Endothelial cell of umbilical vein (primary cell): ENCODE data around the gene RABL6. TPM values are rescaled to one million over a fixed set of nuclear protein-coding genes. Genes with fewer than 3 reads are reported as not detected.

ENCODE experiments used
- BruUV-seq: library from RNA; stranded (reverse); fragments of 400-500 nt; replicated peaks from 2 replicates; lab custom pipeline; 2021; lab: Mats Ljungman, UMichigan
- CTCF ChIA-PET: fragments of 300-600, 350-600 bp; sonication (Branson Sonifier 250); formaldehyde crosslinking; loops from one replicate; lab custom pipeline; 2021; ENCODE audit warnings: antibody characterized with exemption, inconsistent platforms; lab: Charles Lee
- POLR2A ChIA-PET: fragments of 300-600, 350-600 bp; sonication (Branson Sonifier 250); formaldehyde crosslinking; loops from one replicate; lab custom pipeline; 2021; ENCODE audit warnings: antibody characterized with exemption, inconsistent platforms; lab: Charles Lee
- DNase-seq: peaks from one replicate; pipeline ENCODE4 v3.0.0-alpha.2; 2011; ENCODE audit warnings: low read depth, low spot score
- FAIRE-seq: peaks from 2 replicates; lab custom pipeline; 2011; peaks lifted over from hg19 to GRCh38; lab: Jason Lieb, UNC
- H2AFZ ChIP-seq: 2 replicates; pipeline ENCODE4 v1.6.0; 2012; ENCODE audit warnings: low read depth, low read length, control low read depth, inconsistent platforms
- H3K27ac ChIP-seq: 2 replicates; pipeline ENCODE4 v1.5.1; 2011; ENCODE audit warnings: low read depth, mild to moderate bottlenecking, control low read depth, low read length, moderate library complexity; ENCODE audit not compliant: insufficient read depth
- H3K27me3 ChIP-seq, 2 experiments: 2 replicates each; pipeline versions ENCODE4 v1.6.0 to v1.6.1; 2011; ENCODE audit warnings: low read length in 2 of 2, mixed read lengths in 1 of 2; ENCODE audit not compliant: control insufficient read depth in 2 of 2, insufficient read depth in 2 of 2
- H3K36me3 ChIP-seq, 2 experiments: 2 replicates in 1 of 2; 3 replicates in 1 of 2; pipeline ENCODE4 v1.5.1; 2011; ENCODE audit warnings: low read length in 2 of 2, mild to moderate bottlenecking in 1 of 2, moderate library complexity in 1 of 2; ENCODE audit not compliant: control insufficient read depth in 2 of 2, insufficient read depth in 2 of 2; ENCODE audit errors: extremely low read depth in 1 of 2
- H3K4me1 ChIP-seq: 3 replicates; pipeline ENCODE4 v1.5.1; 2011; ENCODE audit warnings: mild to moderate bottlenecking, low read length; ENCODE audit not compliant: control insufficient read depth, insufficient read depth; ENCODE audit errors: extremely low read depth
- H3K4me2 ChIP-seq: 2 replicates; pipeline ENCODE4 v1.6.1; 2011; ENCODE audit warnings: low read length, control low read depth, mixed read lengths; ENCODE audit not compliant: insufficient read depth
- H3K4me3 ChIP-seq, 3 experiments: fragments of 200-600 bp in 1 of 3; sonication (generic), shearing (Covaris generic) in 1 of 3; replicated peaks in 1 of 3; 2 replicates each; pipeline ENCODE4 v1.5.1; 2011 to 2016; ENCODE audit warnings: control low read depth in 3 of 3, low read length in 3 of 3, mild to moderate bottlenecking in 2 of 3, inconsistent platforms in 1 of 3, low read depth in 1 of 3, moderate library complexity in 1 of 3; ENCODE audit not compliant: insufficient read depth in 1 of 3
- H3K79me2 ChIP-seq: 2 replicates; pipeline ENCODE4 v1.6.0; 2012; ENCODE audit warnings: low read length, inconsistent platforms; ENCODE audit not compliant: control insufficient read depth, insufficient read depth
- H3K9ac ChIP-seq: replicated peaks from 2 replicates; pipeline ENCODE3; 2011; ENCODE audit warnings: low read length, control low read depth; ENCODE audit not compliant: insufficient read depth; ENCODE audit errors: extremely low read depth
- H3K9me1 ChIP-seq: replicated peaks from 3 replicates; pipeline ENCODE4 v1.6.0; 2011; ENCODE audit warnings: mild to moderate bottlenecking, low read length; ENCODE audit not compliant: control insufficient read depth, insufficient read depth; ENCODE audit errors: extremely low read depth
- H3K9me3 ChIP-seq: replicated peaks from 2 replicates; pipeline ENCODE4 v1.5.1; 2012; ENCODE audit warnings: low read length, inconsistent platforms; ENCODE audit not compliant: control insufficient read depth, insufficient read depth
- H4K20me1 ChIP-seq: replicated peaks from 2 replicates; pipeline ENCODE3; 2011; ENCODE audit warnings: mild to moderate bottlenecking, low read length; ENCODE audit not compliant: control insufficient read depth, insufficient read depth; ENCODE audit errors: extremely low read depth
- CTCF ChIP-seq, 2 donors: IDR thresholded peaks; 1 replicate in 1 of 2; 2 replicates in 1 of 2; pipeline ENCODE4 v1.5.1; 2011; ENCODE audit warnings: low read length in 2 of 2, mild to moderate bottlenecking in 2 of 2, moderate library complexity in 2 of 2, control low read depth in 1 of 2, inconsistent platforms in 1 of 2, low read depth in 1 of 2; ENCODE audit not compliant: insufficient read depth in 1 of 2; ENCODE audit errors: extremely low read depth in 1 of 2
- EZH2 ChIP-seq: IDR thresholded peaks from 2 replicates; pipeline ENCODE4 v1.6.1; 2012; ENCODE audit warnings: borderline replicate concordance, low read depth, mild to moderate bottlenecking, moderate library complexity, low read length, inconsistent platforms; ENCODE audit not compliant: severe bottlenecking
- FOS ChIP-seq: IDR thresholded peaks from 2 replicates; pipeline ENCODE4 v1.6.1; 2011; ENCODE audit warnings: mild to moderate bottlenecking, low read length, moderate library complexity, borderline replicate concordance; ENCODE audit not compliant: insufficient read depth
- GATA2 ChIP-seq: IDR thresholded peaks from 2 replicates; pipeline ENCODE4 v1.7.0; 2011; ENCODE audit warnings: low read depth, mild to moderate bottlenecking, moderate library complexity, mixed read lengths, low read length; ENCODE audit not compliant: insufficient read length, insufficient read depth
- JUN ChIP-seq: IDR thresholded peaks from 2 replicates; pipeline ENCODE4 v1.6.1; 2011; ENCODE audit warnings: borderline replicate concordance, low read depth; ENCODE audit not compliant: insufficient read length, insufficient read depth
- MAX ChIP-seq: IDR thresholded peaks from 2 replicates; pipeline ENCODE4 v1.6.1; 2011; ENCODE audit not compliant: insufficient read depth, insufficient read length
- MYC ChIP-seq: IDR thresholded peaks from one replicate; pipeline ENCODE4 v1.6.1; 2011; ENCODE audit warnings: mild to moderate bottlenecking, low read depth, low read length
- POLR2A ChIP-seq: IDR thresholded peaks from 2 replicates; pipeline ENCODE4 v1.6.1; 2012; ENCODE audit warnings: low read depth, mild to moderate bottlenecking, control low read depth, low read length
- POLR2AphosphoS5 ChIP-seq: IDR thresholded peaks from 2 replicates; pipeline ENCODE4 v1.6.1; 2012; ENCODE audit warnings: low read depth, mild to moderate bottlenecking, control low read depth, low read length, moderate library complexity; ENCODE audit not compliant: insufficient read depth
- dilution Hi-C: fragments of 300-500 bp; cut with MboI; formaldehyde crosslinking; loops from one replicate; pipeline ENCODE4 v1.15.0; 2019; ENCODE audit warnings: low sequenced_read_pairs; ENCODE audit not compliant: extremely low pct_ligation_motif_present
- intact Hi-C: fragments of 100-400 bp; cut with micrococcal nuclease; formaldehyde crosslinking; loops from one replicate; pipeline ENCODE4 v1.10.0; 2022
- polyA plus RNA-seq, 4 experiments: library from polyadenylated mRNA; depleted of rRNA in 3 of 4; stranded (reverse) in 3 of 4; unstranded in 1 of 4; fragments of >200 nt; gene quantifications; 2 replicates each; pipeline versions ENCODE4 v1.2.1 to v1.2.3, GENCODE V29; 2011 to 2012; ENCODE audit warnings: missing spikeins in 1 of 4
- total RNA-seq: library from RNA; stranded (reverse); gene quantifications from 2 replicates; pipeline ENCODE4 v1.2.3, GENCODE V29; 2021

Gene RABL6
- total and polyA plus RNA-seq, 2 donors (not counting 3 experiments of a cell fraction or from before 2014, with no cell fraction given) = 60.8 to 112 TPM

- no peak for DNase-seq
- no peaks in the 10 kb centered on the region for H3K9me1 ChIP-seq
- H2AFZ ChIP-seq = no peak overlapping the region
- no peaks in the 10 kb centered on the region for H3K4me1 ChIP-seq
- ChIA-PET POLR2A (no interaction called here), CTCF (interaction anchor here (1.0 to 1.4 kb wide), 2 partner anchors 8 to 263 kb away, joined by 3 to 4 read pairs; no protein-coding TSS in a partner anchor)
- no peak overlapping the region for H3K9ac ChIP-seq
- H4K20me1 ChIP-seq = no peaks in the 10 kb centered on the region
- peaks cover 3% of the 10 kb centered on the region for H3K9me3 ChIP-seq
- H3K4me3 ChIP-seq = no peak overlapping the region
- H3K79me2 ChIP-seq = no peaks in the 10 kb centered on the region
- H3K4me2 ChIP-seq = no peak overlapping the region
- intact Hi-C loops = no loop called here
- dilution Hi-C loops = no loop called here
- H3K27me3 ChIP-seq = no peaks in the 10 kb centered on the region
- no peak for FAIRE-seq
- no peak overlapping the region for H3K27ac ChIP-seq
- H3K36me3 ChIP-seq = no peaks in the 10 kb centered on the region
- BruUV-seq = no TSS peak
- TF ChIP-seq JUN = no peak
- TF ChIP-seq CTCF (IDR thresholded peaks at IDR 0.05; ENCODE audit: extremely low read depth in 1 of 2, insufficient read depth in 1 of 2, low read depth in 1 of 2, low read length in 2 of 2) = no peak
- no peak for TF ChIP-seq MAX
- TF ChIP-seq EZH2 = no peak
- TF ChIP-seq GATA2 = no peak
- no peak for TF ChIP-seq POLR2A
- TF ChIP-seq FOS = no peak
- TF ChIP-seq MYC = no peak
- TF ChIP-seq POLR2AphosphoS5 = no peak
Measured at GRCh38 chr9:136771907-136772415, 35.8 kb upstream of the RABL6 start.
